PC-3 (cell line): ENCODE results near the gene ABL1.

Experiments
- CTCF ChIP-seq: fragments of 300-600 bp; sonication (generic); conservative IDR thresholded peaks from 2 replicates; pipeline ENCODE4 v1.5.1; 2017; ENCODE audit warnings: antibody characterized with exemption, low read depth, mild to moderate bottlenecking, low read length
- EZH2 ChIP-seq: fragments of 300-600 bp; sonication (generic); IDR thresholded peaks from one replicate; pipeline ENCODE4 v1.6.1; 2017; ENCODE audit warnings: antibody characterized with exemption, mild to moderate bottlenecking, low read length; ENCODE audit not compliant: unreplicated experiment

GRCh38 chr9:130824079-130824478 is 11.0 kb upstream of the ABL1 start:
- TF ChIP-seq CTCF (no peak), EZH2 (no peak)
